HepG2 (cell line): ENCODE results near the gene TNP1. TPM values are rescaled to one million over a fixed set of nuclear protein-coding genes. Genes with fewer than 3 reads are reported as not detected.

ENCODE experiments used
- ATAC-seq: fragments of 200-7000 bp; cut with Tn5 transposase; 3 replicates; pipeline ENCODE4 v1.9.1; 2020; ENCODE audit warnings: mild to moderate bottlenecking, moderate library complexity
- BruUV-seq: library from RNA; stranded (reverse); fragments of 400-500 nt; replicated peaks from 2 replicates; lab custom pipeline; 2021; lab: Mats Ljungman, UMichigan
- CTCF ChIA-PET: fragments of 300-600 bp; formaldehyde crosslinking; extraction: SDS; loops from one replicate; lab custom pipeline; 2021; ENCODE audit warnings: low total read pairs, inconsistent platforms, low intra/inter-chr PET ratio; lab: Yijun Ruan, JAX
- POLR2A ChIA-PET: fragments of 350-600 bp; sonication (Branson Sonifier 250); formaldehyde crosslinking; loops from one replicate; lab custom pipeline; 2020; ENCODE audit warnings: antibody characterized with exemption, inconsistent platforms; lab: Yijun Ruan, JAX
- DNase-seq: peaks from one replicate; pipeline ENCODE4 v3.0.0-alpha.2; 2015; ENCODE audit warnings: low spot score
- FAIRE-seq: peaks from 3 replicates; lab custom pipeline; 2011; peaks lifted over from hg19 to GRCh38; lab: Jason Lieb, UNC
- H2AFZ ChIP-seq: one replicate; pipeline ENCODE4 v1.6.1; 2011; ENCODE audit warnings: low read length, inconsistent platforms
- H3K27ac ChIP-seq: fragments of 300-600 bp; 3 replicates; pipeline ENCODE4 v1.8.0; 2011; ENCODE audit warnings: mixed run types, mild to moderate bottlenecking, mixed read lengths, low read length, inconsistent platforms; ENCODE audit not compliant: insufficient read depth; ENCODE audit errors: extremely low read length
- H3K27me3 ChIP-seq, 2 experiments: fragments of 200-600 bp in 1 of 2; 2 replicates in 1 of 2; 3 replicates in 1 of 2; pipeline versions ENCODE4 v1.6.0 to v1.8.0; 2011; ENCODE audit warnings: low read length in 2 of 2, mild to moderate bottlenecking in 2 of 2, moderate library complexity in 2 of 2, inconsistent platforms in 1 of 2; ENCODE audit not compliant: insufficient read depth in 2 of 2, control insufficient read depth in 1 of 2
- H3K36me3 ChIP-seq, 2 experiments: fragments of 200-600 bp in 1 of 2; replicated peaks in 1 of 2; 2 replicates in 1 of 2; 3 replicates in 1 of 2; pipeline versions ENCODE4 v1.5.1 to v1.8.0; 2011; ENCODE audit warnings: low read length in 2 of 2, inconsistent platforms in 1 of 2; ENCODE audit not compliant: insufficient read depth in 2 of 2, control insufficient read depth in 1 of 2
- H3K4me1 ChIP-seq: 2 replicates; pipeline ENCODE4 v1.5.1; 2012; ENCODE audit warnings: low read length, inconsistent platforms; ENCODE audit not compliant: insufficient read depth
- H3K4me2 ChIP-seq: 2 replicates; pipeline ENCODE4 v1.6.0; 2011; ENCODE audit warnings: low read depth, low read length, inconsistent platforms
- H3K4me3 ChIP-seq, 3 experiments: fragments of 200-600 bp in 1 of 3; sonication (generic), shearing (Covaris generic) in 1 of 3; replicated peaks in 1 of 3; 2 replicates each; pipeline ENCODE4 v1.5.1; 2011 to 2016; ENCODE audit warnings: low read length in 3 of 3, inconsistent platforms in 2 of 3, low read depth in 2 of 3, mild to moderate bottlenecking in 2 of 3, control low read depth in 1 of 3, mixed read lengths in 1 of 3; ENCODE audit not compliant: insufficient read depth in 1 of 3
- H3K79me2 ChIP-seq: one replicate; pipeline ENCODE4 v1.6.1; 2011; ENCODE audit warnings: low read length, inconsistent platforms; ENCODE audit not compliant: insufficient read depth
- H3K9ac ChIP-seq: 2 replicates; pipeline ENCODE4 v1.6.0; 2011; ENCODE audit warnings: mild to moderate bottlenecking, low read depth, low read length, inconsistent platforms; ENCODE audit not compliant: insufficient read depth
- H3K9me3 ChIP-seq: 2 replicates; pipeline ENCODE4 v1.5.1; 2012; ENCODE audit warnings: mild to moderate bottlenecking, low read length
- H4K20me1 ChIP-seq: 2 replicates; pipeline ENCODE4 v1.6.0; 2011; ENCODE audit warnings: inconsistent platforms, mild to moderate bottlenecking, low read length, moderate library complexity; ENCODE audit not compliant: insufficient read depth
- CEBPB ChIP-seq: IDR thresholded peaks from 2 replicates; pipeline ENCODE4 v1.6.1; 2011; ENCODE audit warnings: low read depth, low read length, improper control_type of control experiment, borderline replicate concordance
- EZH2 ChIP-seq: conservative IDR thresholded peaks from 2 replicates; pipeline ENCODE4 v1.6.1; 2012; ENCODE audit warnings: mild to moderate bottlenecking, low read depth, low read length, moderate library complexity
- ZNF383 ChIP-seq: sonication (generic); formaldehyde crosslinking; IDR thresholded peaks from 2 replicates; pipeline ENCODE4 v1.4.0; 2020; ENCODE audit warnings: missing genetic modification reagents, mild to moderate bottlenecking, borderline replicate concordance
- ZNF549 ChIP-seq: sonication (generic); formaldehyde crosslinking; IDR thresholded peaks from 2 replicates; pipeline ENCODE4 v1.5.0; 2020; ENCODE audit warnings: missing genetic modification reagents
- WGBS: methylation state at CpG from one replicate; pipeline ENCODE4 v1.1.6; 2017; ENCODE audit warnings: low lambda C conversion rate; 5-methylcytosine and 5-hydroxymethylcytosine counted together
- in situ Hi-C: cut with HindIII; loops from 2 replicates; pipeline ENCODE4 v1.10.0; 2017; ENCODE audit warnings: low pct_unique_long_range_greater_than_20kb; ENCODE audit not compliant: extremely low pct_ligation_motif_present
- intact Hi-C: fragments of 100-400 bp; cut with micrococcal nuclease; formaldehyde crosslinking; loops from one replicate; pipeline ENCODE4 v1.10.0; 2022; ENCODE audit not compliant: unreplicated experiment
- polyA plus RNA-seq, 8 experiments: library from polyadenylated mRNA; depleted of rRNA in 3 of 8; stranded (reverse) in 7 of 8; unstranded in 1 of 8; fragments of >200 nt; fragmentation: Illumina TruSeq in 4 of 8; extraction: Trizol in 4 of 8; gene quantifications; 2 replicates each; pipeline versions ENCODE4 v1.2.1 to v1.2.3, GENCODE V29; 2011 to 2016; ENCODE audit warnings: low read depth in 4 of 8, missing spikeins in 1 of 8, mixed read lengths in 1 of 8; ENCODE audit not compliant: insufficient read depth in 1 of 8
- total RNA-seq, 5 experiments: library from RNA; depleted of rRNA; stranded (reverse); fragments of >200 nt; fragmentation: Illumina TruSeq; extraction: Trizol; gene quantifications; 2 replicates each; pipeline ENCODE4 v1.2.3, GENCODE V29; 2016; ENCODE audit warnings: low read depth in 1 of 5
- TF ChIP-seq, protein P1 (sequence below): sonication (generic); formaldehyde crosslinking; IDR thresholded peaks from 2 replicates; pipeline ENCODE4 v1.5.0; 2020; ENCODE audit warnings: missing genetic modification reagents
- TF ChIP-seq, protein P2 (sequence below): sonication (generic); formaldehyde crosslinking; IDR thresholded peaks from 2 replicates; pipeline ENCODE4 v1.9.0; 2021; ENCODE audit warnings: missing genetic modification reagents, borderline replicate concordance

TNP1 gene
- total and polyA plus RNA-seq, 2 of the 13 experiments (the other 11 are each of a cell fraction or from before 2014, with no cell fraction given): not detected

DNA sequence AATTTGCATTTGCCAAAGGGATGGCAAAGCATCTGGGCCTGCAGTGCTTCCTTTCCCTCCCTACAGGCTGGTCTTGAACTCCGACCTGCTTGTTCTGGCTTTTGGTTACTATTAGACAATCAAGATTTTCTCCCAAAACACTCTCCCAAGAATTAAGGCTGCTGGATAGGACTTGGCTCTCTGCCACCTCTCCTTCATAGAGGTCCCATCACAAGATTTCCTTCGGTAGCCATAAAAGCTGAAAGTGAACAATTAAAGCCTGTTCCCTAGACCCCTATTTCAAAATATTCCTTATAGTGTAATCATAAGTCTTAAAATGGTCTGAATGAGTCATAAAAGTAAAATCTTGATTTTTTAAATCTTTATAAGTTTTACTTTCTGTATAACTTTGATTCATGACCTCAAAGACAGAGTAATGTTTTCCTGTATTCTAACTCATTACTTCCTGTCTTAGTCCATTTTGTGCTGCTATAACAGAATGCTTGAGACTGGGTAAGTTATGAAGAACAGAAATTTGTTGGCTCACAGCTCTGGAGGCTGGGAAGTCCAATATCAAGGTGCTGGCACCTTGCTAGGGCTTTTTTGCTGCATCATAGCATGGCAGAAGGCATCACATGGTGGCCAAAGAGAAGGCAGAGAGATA lies 37.8 kb upstream of the TNP1 start:
- no peak overlapping the region for H2AFZ ChIP-seq
- FAIRE-seq (no peak), DNase-seq (no peak), ATAC-seq (no peak)
- H3K4me2 ChIP-seq: no peak overlapping the region
- no peak overlapping the region for H3K27ac ChIP-seq
- intact Hi-C loops (no loop called here), in situ Hi-C loops (no loop called here)
- H3K79me2 ChIP-seq: no peaks in the 10 kb centered on the region
- H3K9ac ChIP-seq: no peak overlapping the region
- 14% methylated on average over 2 of the region's 2 CpGs for WGBS
- ChIA-PET CTCF (no interaction called here), POLR2A (no interaction called here)
- no peak overlapping the region for H3K4me3 ChIP-seq
- TF ChIP-seq ZNF383 (CRISPR knock-in tag): no peak
- no peak for TF ChIP-seq EZH2
- no peak for TF ChIP-seq ZNF549 (CRISPR knock-in tag)
- TF ChIP-seq, protein P1, sequence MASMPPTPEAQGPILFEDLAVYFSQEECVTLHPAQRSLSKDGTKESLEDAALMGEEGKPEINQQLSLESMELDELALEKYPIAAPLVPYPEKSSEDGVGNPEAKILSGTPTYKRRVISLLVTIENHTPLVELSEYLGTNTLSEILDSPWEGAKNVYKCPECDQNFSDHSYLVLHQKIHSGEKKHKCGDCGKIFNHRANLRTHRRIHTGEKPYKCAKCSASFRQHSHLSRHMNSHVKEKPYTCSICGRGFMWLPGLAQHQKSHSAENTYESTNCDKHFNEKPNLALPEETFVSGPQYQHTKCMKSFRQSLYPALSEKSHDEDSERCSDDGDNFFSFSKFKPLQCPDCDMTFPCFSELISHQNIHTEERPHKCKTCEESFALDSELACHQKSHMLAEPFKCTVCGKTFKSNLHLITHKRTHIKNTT (CRISPR knock-in tag): no peak
- no peaks in the 10 kb centered on the region for H3K4me1 ChIP-seq
- H3K27me3 ChIP-seq: peaks cover 0 to 6% of the 10 kb centered on the region in 2 experiments; a peak in 2 of 5 replicates
- H3K36me3 ChIP-seq: no peaks in the 10 kb centered on the region
- no peaks in the 10 kb centered on the region for H4K20me1 ChIP-seq
- BruUV-seq: no TSS peak
- 0 out of 2 replicates have a peak, but pooled peaks cover 3% of the 10 kb centered on the region for H3K9me3 ChIP-seq

DNA sequence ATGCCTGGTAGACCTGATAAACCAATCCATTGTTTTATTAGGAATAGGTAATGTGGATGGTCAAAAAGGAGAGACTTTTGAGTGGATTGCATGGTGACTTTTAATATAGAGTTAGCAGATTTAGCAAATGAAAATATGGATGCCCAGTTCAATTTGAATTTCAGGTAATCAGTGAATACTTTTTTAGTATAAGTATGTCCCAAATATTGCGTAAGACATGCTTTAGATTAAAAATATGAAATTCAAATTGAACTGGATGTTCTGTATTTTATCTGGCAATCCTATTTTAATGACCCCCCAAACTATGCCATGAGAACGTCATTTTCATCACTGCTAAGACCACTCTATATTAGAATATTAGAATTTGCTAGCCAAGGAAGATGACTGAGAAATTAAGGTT lies 30.3 kb upstream of the TNP1 start:
- no peak overlapping the region for H3K4me3 ChIP-seq
- H3K4me2 ChIP-seq: no peak overlapping the region
- H2AFZ ChIP-seq: no peak overlapping the region
- WGBS: 23% methylated on average over 2 of the region's 2 CpGs
- no peaks in the 10 kb centered on the region for H3K4me1 ChIP-seq
- intact Hi-C loops (no loop called here), in situ Hi-C loops (no loop called here)
- H3K27me3 ChIP-seq: peaks cover 0 to 30% of the 10 kb centered on the region in 2 experiments; a peak in 3 of 5 replicates
- DNase-seq (no peak), ATAC-seq (no peak), FAIRE-seq (no peak)
- no TSS peak for BruUV-seq
- CTCF ChIA-PET: no interaction called here
- H3K36me3 ChIP-seq: no peaks in the 10 kb centered on the region
- H4K20me1 ChIP-seq: no peaks in the 10 kb centered on the region
- no peaks in the 10 kb centered on the region for H3K79me2 ChIP-seq
- POLR2A ChIA-PET: no interaction called here
- TF ChIP-seq, protein P2, sequence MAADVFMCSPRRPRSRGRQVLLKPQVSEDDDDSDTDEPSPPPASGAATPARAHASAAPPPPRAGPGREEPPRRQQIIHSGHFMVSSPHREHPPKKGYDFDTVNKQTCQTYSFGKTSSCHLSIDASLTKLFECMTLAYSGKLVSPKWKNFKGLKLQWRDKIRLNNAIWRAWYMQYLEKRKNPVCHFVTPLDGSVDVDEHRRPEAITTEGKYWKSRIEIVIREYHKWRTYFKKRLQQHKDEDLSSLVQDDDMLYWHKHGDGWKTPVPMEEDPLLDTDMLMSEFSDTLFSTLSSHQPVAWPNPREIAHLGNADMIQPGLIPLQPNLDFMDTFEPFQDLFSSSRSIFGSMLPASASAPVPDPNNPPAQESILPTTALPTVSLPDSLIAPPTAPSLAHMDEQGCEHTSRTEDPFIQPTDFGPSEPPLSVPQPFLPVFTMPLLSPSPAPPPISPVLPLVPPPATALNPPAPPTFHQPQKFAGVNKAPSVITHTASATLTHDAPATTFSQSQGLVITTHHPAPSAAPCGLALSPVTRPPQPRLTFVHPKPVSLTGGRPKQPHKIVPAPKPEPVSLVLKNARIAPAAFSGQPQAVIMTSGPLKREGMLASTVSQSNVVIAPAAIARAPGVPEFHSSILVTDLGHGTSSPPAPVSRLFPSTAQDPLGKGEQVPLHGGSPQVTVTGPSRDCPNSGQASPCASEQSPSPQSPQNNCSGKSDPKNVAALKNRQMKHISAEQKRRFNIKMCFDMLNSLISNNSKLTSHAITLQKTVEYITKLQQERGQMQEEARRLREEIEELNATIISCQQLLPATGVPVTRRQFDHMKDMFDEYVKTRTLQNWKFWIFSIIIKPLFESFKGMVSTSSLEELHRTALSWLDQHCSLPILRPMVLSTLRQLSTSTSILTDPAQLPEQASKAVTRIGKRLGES (CRISPR knock-in tag): no peak
- peak; percentile 70 for TF ChIP-seq CEBPB
- H3K27ac ChIP-seq: no peak overlapping the region
- no peak overlapping the region for H3K9ac ChIP-seq
- no peaks in the 10 kb centered on the region for H3K9me3 ChIP-seq
